ENCODE data around the gene ABLIM2. TPM values are rescaled to one million over a fixed set of nuclear protein-coding genes. Genes with fewer than 3 reads are reported as not detected.

Gene ABLIM2
- total and polyA plus RNA-seq, 5 donors from 2014 or later = 0.88 to 2.0 (median 1.2) TPM

DNA sequence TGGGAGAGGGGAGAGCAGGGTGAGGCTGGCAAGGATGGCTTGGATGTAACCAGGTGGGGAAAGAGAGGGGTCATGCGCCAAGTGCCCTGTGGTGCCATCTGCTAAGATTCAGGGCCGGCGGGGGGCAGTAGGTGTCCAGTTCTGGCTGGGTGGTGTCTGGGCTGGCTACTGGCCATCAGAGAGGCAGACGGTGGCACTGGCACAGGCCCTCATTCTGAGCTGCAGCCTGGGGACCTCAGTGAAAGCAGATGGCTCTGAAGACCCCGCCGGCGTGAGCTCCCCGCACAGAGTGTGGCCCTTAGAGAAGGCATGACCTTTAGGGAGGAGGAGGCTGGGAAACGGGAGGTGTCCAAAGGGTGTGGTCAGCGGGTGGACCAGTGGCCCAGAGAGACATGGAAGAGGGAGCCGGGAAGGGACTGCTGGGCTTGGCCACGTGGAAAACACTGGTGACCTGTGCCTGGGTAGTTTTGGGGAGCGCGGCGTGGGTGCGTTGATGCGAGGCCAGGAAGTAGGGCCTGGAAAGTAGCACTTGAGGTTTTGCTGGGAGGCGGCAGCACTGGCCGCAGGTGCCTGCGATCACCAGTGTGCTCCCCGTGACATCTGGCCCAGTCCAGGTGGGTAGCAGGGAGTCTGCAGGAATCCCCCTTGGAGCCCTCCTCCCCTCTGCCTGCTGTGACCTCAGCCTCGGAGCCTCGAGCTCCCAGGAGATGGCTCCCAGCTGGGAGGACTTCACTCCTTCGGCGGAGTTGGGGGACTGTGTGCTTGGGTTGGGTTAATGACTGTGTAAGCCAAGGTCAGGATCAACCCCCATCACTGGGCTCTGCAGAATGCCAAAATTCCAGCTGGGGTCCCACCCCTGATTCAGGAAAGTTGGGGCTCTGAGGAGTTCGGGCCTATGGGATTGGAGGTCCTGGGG is 31.2 kb upstream of the ABLIM2 start:
- no peak overlapping the region for H3K4me3 ChIP-seq (ENCODE audit: low read depth, low read length)
- H3K9me3 ChIP-seq (ENCODE audit: control insufficient read depth in 2 of 2, low read length in 2 of 2) = no peaks in the 10 kb centered on the region
- no peaks in the 10 kb centered on the region for H3K27me3 ChIP-seq (ENCODE audit: control insufficient read depth, insufficient read depth, low read length)
- peaks cover 0 to 6% (median 2%) of the 10 kb centered on the region in 4 donors for H3K4me1 Mint-ChIP-seq
- no peaks in the 10 kb centered on the region for H3K9me3 Mint-ChIP-seq
- ATAC-seq (ENCODE audit: low read depth in 2 of 2) (no peak), DNase-seq (no peak)
- no peaks in the 10 kb centered on the region for H3K36me3 Mint-ChIP-seq
- H3K4me3 Mint-ChIP-seq = no peak overlapping the region
- H3K36me3 ChIP-seq (ENCODE audit: control insufficient read depth, insufficient read depth, low read length) = no peaks in the 10 kb centered on the region
- H3K27ac Mint-ChIP-seq = no peak overlapping the region
- H3K27me3 Mint-ChIP-seq = peaks cover 19% of the 10 kb centered on the region
- no peaks in the 10 kb centered on the region for H3K4me1 ChIP-seq (ENCODE audit: control insufficient read depth, insufficient read depth, low read length, poor library complexity, severe bottlenecking)
- no peak overlapping the region for H3K27ac ChIP-seq (ENCODE audit: insufficient read depth, low read length, poor library complexity, severe bottlenecking)

DNA sequence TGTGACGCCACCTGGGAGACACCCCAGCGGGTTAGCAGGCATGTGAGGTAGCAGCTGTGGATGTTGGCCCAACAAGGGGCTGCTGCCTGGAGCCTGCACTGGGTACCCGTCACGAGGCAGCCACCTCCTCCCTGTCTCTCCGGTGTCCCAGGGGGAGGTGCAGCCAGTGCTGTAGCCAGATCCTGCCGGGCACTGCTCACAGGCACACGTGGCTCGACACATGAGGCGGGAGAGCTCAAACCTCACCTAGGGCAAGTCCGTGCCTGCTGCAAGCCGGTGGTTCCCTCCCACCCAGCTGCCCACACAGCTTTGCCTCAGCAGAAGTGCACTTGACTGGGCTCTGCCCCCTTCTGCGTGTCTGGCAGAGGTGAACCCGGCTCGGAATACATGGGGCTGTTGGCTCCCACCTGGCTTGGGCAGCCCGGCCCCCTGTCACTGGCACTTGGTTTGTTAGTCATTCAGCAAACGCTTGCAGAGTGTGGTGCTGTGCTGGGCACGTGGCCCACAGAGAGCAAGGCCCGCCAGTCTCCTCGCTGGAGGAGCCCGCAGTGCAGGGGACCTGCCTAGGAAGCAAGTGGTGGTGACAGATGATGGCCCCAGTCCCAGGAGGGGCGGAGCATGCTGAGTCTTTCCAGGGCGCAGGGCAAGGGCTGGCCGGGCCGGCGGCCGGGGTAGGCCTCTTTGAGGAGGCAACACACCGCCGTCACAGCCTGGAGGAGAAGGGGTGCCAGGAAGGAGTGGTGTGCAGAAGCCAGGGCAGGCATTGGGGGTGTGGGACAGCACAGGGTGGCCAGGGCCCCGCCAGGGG is 30.3 kb upstream of the ABLIM2 start:
- DNase-seq (no peak), ATAC-seq (ENCODE audit: low read depth in 2 of 2) (no peak)
- Mint-ChIP-seq H3K4me1 (peaks cover 0 to 6% (median 2%) of the 10 kb centered on the region in 4 donors), H3K27ac (peak overlapping the region in 1 of 3 donors; percentile 69), H3K27me3 (peaks cover 19% of the 10 kb centered on the region), H3K4me3 (peak overlapping the region in 1 of 4 donors; percentile 51), H3K36me3 (no peaks in the 10 kb centered on the region), H3K9me3 (no peaks in the 10 kb centered on the region)
- H3K36me3 ChIP-seq (ENCODE audit: control insufficient read depth, insufficient read depth, low read length) = no peaks in the 10 kb centered on the region
- no peak overlapping the region for H3K4me3 ChIP-seq (ENCODE audit: low read depth, low read length)
- H3K27me3 ChIP-seq (ENCODE audit: control insufficient read depth, insufficient read depth, low read length) = no peaks in the 10 kb centered on the region
- H3K27ac ChIP-seq (ENCODE audit: insufficient read depth, low read length, poor library complexity, severe bottlenecking) = no peak overlapping the region
- no peaks in the 10 kb centered on the region for H3K9me3 ChIP-seq (ENCODE audit: control insufficient read depth in 2 of 2, low read length in 2 of 2)
- H3K4me1 ChIP-seq (ENCODE audit: control insufficient read depth, insufficient read depth, low read length, poor library complexity, severe bottlenecking) = no peaks in the 10 kb centered on the region

DNA sequence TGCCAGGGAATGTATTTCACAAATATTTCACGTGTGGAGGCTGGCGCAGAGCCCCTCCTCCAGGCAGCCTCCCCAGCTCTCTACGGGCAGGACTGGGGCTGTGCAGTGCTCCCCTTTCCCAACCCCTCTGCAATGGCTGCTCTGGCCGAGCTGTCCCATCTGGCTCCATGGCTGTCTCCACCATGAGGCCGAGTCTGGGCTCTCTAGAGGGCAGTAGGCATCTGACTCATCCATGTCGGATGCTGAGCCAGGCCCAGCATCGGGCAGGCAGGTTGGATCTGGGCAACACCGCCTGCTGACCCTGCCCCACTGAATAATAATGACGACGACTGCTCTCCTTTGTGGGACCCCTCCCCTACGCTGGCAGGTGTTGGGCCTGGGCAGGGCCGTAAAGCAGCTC is 29.5 kb upstream of the ABLIM2 start:
- Histone ChIP-seq H3K4me1 (ENCODE audit: control insufficient read depth, insufficient read depth, low read length, poor library complexity, severe bottlenecking) (no peaks in the 10 kb centered on the region), H3K27ac (ENCODE audit: insufficient read depth, low read length, poor library complexity, severe bottlenecking) (no peak overlapping the region), H3K9me3 (ENCODE audit: control insufficient read depth in 2 of 2, low read length in 2 of 2) (no peaks in the 10 kb centered on the region), H3K27me3 (ENCODE audit: control insufficient read depth, insufficient read depth, low read length) (no peaks in the 10 kb centered on the region), H3K36me3 (ENCODE audit: control insufficient read depth, insufficient read depth, low read length) (no peaks in the 10 kb centered on the region), H3K4me3 (ENCODE audit: low read depth, low read length) (no peak overlapping the region)
- ATAC-seq (ENCODE audit: low read depth in 2 of 2) (no peak), DNase-seq (no peak)
- Mint-ChIP-seq H3K4me1 (peaks cover 0 to 4% (median 0%) of the 10 kb centered on the region in 4 donors), H3K36me3 (no peaks in the 10 kb centered on the region), H3K27me3 (peaks cover 19% of the 10 kb centered on the region), H3K4me3 (no peak overlapping the region), H3K27ac (no peak overlapping the region), H3K9me3 (no peaks in the 10 kb centered on the region)

DNA sequence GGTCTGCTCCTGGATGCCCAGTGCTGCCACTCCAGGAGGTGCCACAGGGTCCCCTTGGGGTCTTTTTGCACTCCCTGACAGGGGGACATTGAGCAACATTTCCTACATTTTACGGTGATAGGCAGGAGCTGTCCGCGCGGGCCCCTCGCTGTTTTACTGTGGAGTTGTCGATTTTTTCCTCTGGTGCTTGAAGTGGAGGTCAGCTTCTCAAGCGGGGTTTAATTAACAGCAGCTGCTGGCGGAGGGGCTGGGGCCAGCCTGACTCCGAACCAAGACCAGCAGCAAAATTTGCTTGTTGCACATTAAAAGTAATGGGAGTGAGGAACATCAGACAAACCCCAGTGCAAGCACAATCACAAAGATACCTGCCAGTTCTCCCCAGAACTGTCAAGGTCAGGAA is 27.3 kb upstream of the ABLIM2 start:
- H3K4me1 ChIP-seq (ENCODE audit: control insufficient read depth, insufficient read depth, low read length, poor library complexity, severe bottlenecking) = no peaks in the 10 kb centered on the region
- DNase-seq (no peak), ATAC-seq (ENCODE audit: low read depth in 2 of 2) (no peak)
- Mint-ChIP-seq H3K27me3 (peaks cover 19% of the 10 kb centered on the region), H3K36me3 (no peaks in the 10 kb centered on the region), H3K4me3 (peak overlapping the region in 1 of 4 donors; percentile 33), H3K9me3 (no peaks in the 10 kb centered on the region), H3K27ac (no peak overlapping the region), H3K4me1 (no peaks in the 10 kb centered on the region)
- H3K4me3 ChIP-seq (ENCODE audit: low read depth, low read length) = no peak overlapping the region
- no peak overlapping the region for H3K27ac ChIP-seq (ENCODE audit: insufficient read depth, low read length, poor library complexity, severe bottlenecking)
- no peaks in the 10 kb centered on the region for H3K9me3 ChIP-seq (ENCODE audit: control insufficient read depth in 2 of 2, low read length in 2 of 2)
- no peaks in the 10 kb centered on the region for H3K36me3 ChIP-seq (ENCODE audit: control insufficient read depth, insufficient read depth, low read length)
- no peaks in the 10 kb centered on the region for H3K27me3 ChIP-seq (ENCODE audit: control insufficient read depth, insufficient read depth, low read length)

DNA sequence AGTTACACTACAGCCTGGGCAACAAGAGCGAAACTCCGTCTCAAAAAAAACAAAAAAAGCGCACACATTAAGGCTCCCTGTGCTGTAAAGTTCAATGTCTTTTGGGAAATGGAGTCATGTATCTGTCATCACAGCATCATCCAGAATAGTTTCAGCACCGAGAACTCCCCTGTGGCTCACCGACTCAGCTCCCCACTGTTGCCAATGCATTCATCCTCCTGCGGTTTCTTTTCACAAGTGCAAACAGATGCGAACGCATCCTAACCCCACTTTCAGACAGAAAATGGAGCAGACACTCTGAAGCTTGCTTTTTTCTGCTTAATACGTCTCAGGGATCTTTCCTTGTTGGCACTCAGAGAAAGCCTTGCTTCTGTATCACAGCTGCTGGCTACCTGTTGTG is 26.7 kb upstream of the ABLIM2 start:
- Mint-ChIP-seq H3K27me3 (peaks cover 19% of the 10 kb centered on the region), H3K36me3 (no peaks in the 10 kb centered on the region), H3K27ac (no peak overlapping the region), H3K4me1 (no peaks in the 10 kb centered on the region), H3K4me3 (no peak overlapping the region), H3K9me3 (no peaks in the 10 kb centered on the region)
- Histone ChIP-seq H3K4me1 (ENCODE audit: control insufficient read depth, insufficient read depth, low read length, poor library complexity, severe bottlenecking) (no peaks in the 10 kb centered on the region), H3K36me3 (ENCODE audit: control insufficient read depth, insufficient read depth, low read length) (no peaks in the 10 kb centered on the region), H3K4me3 (ENCODE audit: low read depth, low read length) (no peak overlapping the region), H3K27me3 (ENCODE audit: control insufficient read depth, insufficient read depth, low read length) (no peaks in the 10 kb centered on the region), H3K27ac (ENCODE audit: insufficient read depth, low read length, poor library complexity, severe bottlenecking) (no peak overlapping the region), H3K9me3 (ENCODE audit: control insufficient read depth in 2 of 2, low read length in 2 of 2) (no peaks in the 10 kb centered on the region)
- DNase-seq = no peak
- ATAC-seq (ENCODE audit: low read depth in 2 of 2) = no peak

DNA sequence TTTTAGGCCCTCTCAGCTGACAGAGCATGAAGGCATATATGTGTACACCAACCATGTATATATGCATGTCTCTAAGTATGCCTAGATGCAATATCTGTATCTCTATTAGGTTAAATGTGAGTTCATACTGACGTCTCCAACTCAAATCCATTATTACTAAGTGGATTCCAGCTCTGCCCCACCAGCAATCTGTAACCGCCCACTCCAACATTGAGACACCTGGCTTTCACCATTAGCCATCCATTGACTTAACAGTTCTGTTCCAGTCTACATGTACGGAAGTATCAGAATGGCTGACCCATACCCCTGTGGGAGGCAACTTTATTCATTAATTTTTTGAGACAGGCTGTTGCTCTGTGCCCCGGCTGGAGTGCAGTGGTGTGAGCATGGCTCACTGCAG is 25.4 kb upstream of the ABLIM2 start:
- Histone ChIP-seq H3K4me3 (ENCODE audit: low read depth, low read length) (no peak overlapping the region), H3K27me3 (ENCODE audit: control insufficient read depth, insufficient read depth, low read length) (no peaks in the 10 kb centered on the region), H3K4me1 (ENCODE audit: control insufficient read depth, insufficient read depth, low read length, poor library complexity, severe bottlenecking) (no peaks in the 10 kb centered on the region), H3K9me3 (ENCODE audit: control insufficient read depth in 2 of 2, low read length in 2 of 2) (no peaks in the 10 kb centered on the region), H3K27ac (ENCODE audit: insufficient read depth, low read length, poor library complexity, severe bottlenecking) (no peak overlapping the region), H3K36me3 (ENCODE audit: control insufficient read depth, insufficient read depth, low read length) (no peaks in the 10 kb centered on the region)
- Mint-ChIP-seq H3K27ac (no peak overlapping the region), H3K36me3 (no peaks in the 10 kb centered on the region), H3K27me3 (peaks cover 19% of the 10 kb centered on the region), H3K4me3 (no peak overlapping the region), H3K4me1 (no peaks in the 10 kb centered on the region), H3K9me3 (no peaks in the 10 kb centered on the region)
- DNase-seq (no peak), ATAC-seq (ENCODE audit: low read depth in 2 of 2) (no peak)

DNA sequence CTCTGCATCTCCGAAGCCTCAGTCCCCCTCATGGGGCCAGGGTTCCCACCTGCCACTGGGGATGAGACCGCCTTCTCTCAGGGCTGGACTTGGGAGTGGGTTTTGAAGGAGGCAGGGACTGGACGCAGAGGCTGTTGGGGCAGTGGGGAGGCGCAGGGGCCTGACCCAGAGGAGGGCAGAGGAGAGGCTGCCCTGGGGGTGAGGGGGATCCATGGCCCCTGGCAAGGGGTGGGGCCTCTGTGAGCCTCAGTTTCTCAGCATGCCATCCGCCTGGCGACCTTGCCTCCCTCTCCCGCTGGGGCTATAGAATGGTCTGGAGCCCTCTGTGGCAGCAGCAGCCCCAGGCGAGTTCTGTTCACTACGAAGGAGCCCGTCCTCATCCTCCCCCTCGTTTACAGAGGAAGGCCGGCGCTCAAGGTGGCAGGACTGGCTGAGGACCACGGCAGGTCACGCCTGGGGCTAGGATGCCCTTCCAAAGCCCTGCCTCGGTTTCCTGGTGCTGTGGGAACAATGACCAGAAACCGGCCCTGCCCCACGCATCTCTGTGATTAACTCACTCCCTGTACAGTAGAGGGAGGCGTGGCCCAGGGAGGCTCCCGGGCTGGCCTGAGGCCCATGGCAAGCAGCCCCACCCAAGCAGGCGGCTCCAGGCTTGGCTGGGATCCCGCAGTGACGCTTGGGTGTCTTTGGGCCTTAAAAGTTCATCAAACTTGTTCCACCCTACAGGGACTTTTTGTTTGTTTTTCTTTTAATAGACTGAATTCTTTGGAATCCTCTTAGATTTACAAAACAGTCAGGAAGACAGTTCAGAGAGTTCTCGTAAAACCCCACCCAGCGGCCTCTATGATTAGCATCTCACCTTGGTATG is 24.5 kb upstream of the ABLIM2 start:
- no peaks in the 10 kb centered on the region for H3K27me3 ChIP-seq (ENCODE audit: control insufficient read depth, insufficient read depth, low read length)
- H3K4me3 ChIP-seq (ENCODE audit: low read depth, low read length) = no peak overlapping the region
- H3K27ac Mint-ChIP-seq = no peak overlapping the region
- H3K9me3 Mint-ChIP-seq = no peaks in the 10 kb centered on the region
- no peaks in the 10 kb centered on the region for H3K4me1 Mint-ChIP-seq
- H3K4me3 Mint-ChIP-seq = no peak overlapping the region
- H3K36me3 ChIP-seq (ENCODE audit: control insufficient read depth, insufficient read depth, low read length) = no peaks in the 10 kb centered on the region
- no peaks in the 10 kb centered on the region for H3K9me3 ChIP-seq (ENCODE audit: control insufficient read depth in 2 of 2, low read length in 2 of 2)
- ATAC-seq (ENCODE audit: low read depth in 2 of 2) (no peak), DNase-seq (no peak)
- no peaks in the 10 kb centered on the region for H3K36me3 Mint-ChIP-seq
- H3K27ac ChIP-seq (ENCODE audit: insufficient read depth, low read length, poor library complexity, severe bottlenecking) = no peak overlapping the region
- H3K27me3 Mint-ChIP-seq = peaks cover 13% of the 10 kb centered on the region
- H3K4me1 ChIP-seq (ENCODE audit: control insufficient read depth, insufficient read depth, low read length, poor library complexity, severe bottlenecking) = no peaks in the 10 kb centered on the region

Measured in CD4-positive, CD25-positive, alpha-beta regulatory T cell (primary cell).